ENCODE measurements around the gene PRRT1B. TPM values are rescaled to one million over a fixed set of nuclear protein-coding genes. Genes with fewer than 3 reads are reported as not detected.

The PRRT1B gene
- total and polyA plus RNA-seq, 7 experiments from 2014 or later, result not detected

Other genes starting within 250 kb of the PRRT1B start
- 100 to 1,000 TPM; 208 to 382 (median 272) TPM for gene PRRC2B, start 151.4 kb upstream of the PRRT1B start, total RNA-seq
- 10 to 100 TPM; 29.8 to 62.4 TPM for gene PRRC2B, start 151.4 kb upstream of the PRRT1B start, polyA plus RNA-seq
- gene POMT1, start 42.6 kb upstream of the PRRT1B start, total RNA-seq, result 10 to 100 TPM; 40.0 to 55.8 (median 47.7) TPM
- 10 to 100 TPM; 13.3 to 15.1 TPM for gene POMT1, start 42.6 kb upstream of the PRRT1B start, polyA plus RNA-seq
- 10 to 100 TPM; 21.8 to 40.1 (median 29.3) TPM for gene UCK1, start 14.3 kb upstream of the PRRT1B start, total RNA-seq
- 10 to 100 TPM; 21.2 to 32.8 TPM for gene UCK1, start 14.3 kb upstream of the PRRT1B start, polyA plus RNA-seq
- gene RAPGEF1, start 194.6 kb downstream of the PRRT1B start, total RNA-seq, result 100 to 1,000 TPM in 2 of 5 experiments, 10 to 100 TPM in 3; 81.1 to 181 (median 85.8) TPM
- gene RAPGEF1, start 194.6 kb downstream of the PRRT1B start, polyA plus RNA-seq, result 1 to 10 TPM; 1.2 to 4.7 TPM